HG03520 (cell line): ENCODE measurements around the gene EGF.
"Not testable (repeated sequence)": the region's sequence is repeated elsewhere in the genome, so short reads cannot be mapped to it uniquely, and the experiment has no call there.

Source experiments
- ATAC-seq: cut with Tn5 transposase; IDR thresholded peaks from one replicate; pipeline ENCODE4 v1.9.1; 2021; ENCODE audit warnings: mild to moderate bottlenecking, moderate library complexity; ENCODE audit not compliant: unreplicated experiment

Gene EGF

GRCh38 chr4:109912706-109913595, at the start of gene EGF:
TSS of gene EGF (plus strand) at chr4:109912883. CDS start at chr4:109913336, 453 bp downstream.
- no peak for ATAC-seq

- no peak for ATAC-seq
Observed at GRCh38 chr4:109864134-109864533, 48.5 kb upstream of the EGF start.

GRCh38 chr4:109870061-109870460, 42.6 kb upstream of the EGF start:
- no peak for ATAC-seq

GRCh38 chr4:109872065-109872464, 40.6 kb upstream of the EGF start:
- ATAC-seq: no peak

- no peak for ATAC-seq
Observed at GRCh38 chr4:109872950-109873656, 39.6 kb upstream of the EGF start.

- no peak for ATAC-seq
Observed at GRCh38 chr4:109873791-109874514, 38.7 kb upstream of the EGF start.

GRCh38 chr4:109875106-109875505, 37.6 kb upstream of the EGF start:
- ATAC-seq: no peak

GRCh38 chr4:109875553-109875952, 37.1 kb upstream of the EGF start:
- ATAC-seq: not testable (repeated sequence)

GRCh38 chr4:109876634-109877265, 35.9 kb upstream of the EGF start:
- ATAC-seq: no peak

GRCh38 chr4:109877400-109877799, 35.3 kb upstream of the EGF start:
- peak; percentile 94 for ATAC-seq

- ATAC-seq: no peak
Observed at GRCh38 chr4:109878355-109878754, 34.3 kb upstream of the EGF start.

GRCh38 chr4:109879081-109879480, 33.6 kb upstream of the EGF start:
- no peak for ATAC-seq

- no peak for ATAC-seq
Observed at GRCh38 chr4:109879636-109880314, 32.9 kb upstream of the EGF start.

GRCh38 chr4:109886303-109886702, 26.4 kb upstream of the EGF start:
- ATAC-seq: no peak

GRCh38 chr4:109887071-109887470, 25.6 kb upstream of the EGF start:
- ATAC-seq: no peak

GRCh38 chr4:109890076-109890475, 22.6 kb upstream of the EGF start:
- ATAC-seq: no peak

GRCh38 chr4:109902559-109903251, 10.0 kb upstream of the EGF start:
- ATAC-seq: no peak

GRCh38 chr4:109908731-109909130, 4.0 kb upstream of the EGF start:
- no peak for ATAC-seq

GRCh38 chr4:109910256-109910655, 2.4 kb upstream of the EGF start:
- ATAC-seq: no peak
